PC-9 (cell line): ENCODE results near the gene ICA1.

Experiments
- EZH2 ChIP-seq: fragments of 200-600 bp; sonication (generic); IDR thresholded peaks from 2 replicates; pipeline ENCODE4 v1.8.0; 2017; ENCODE audit warnings: antibody characterized with exemption, low read depth
- TF ChIP-seq, protein P1 (sequence below): fragments of 200-600 bp; sonication (generic); conservative IDR thresholded peaks from 2 replicates; pipeline ENCODE4 v1.6.1; 2017; ENCODE audit warnings: mixed run types, antibody characterized with exemption, mild to moderate bottlenecking, moderate library complexity

DNA sequence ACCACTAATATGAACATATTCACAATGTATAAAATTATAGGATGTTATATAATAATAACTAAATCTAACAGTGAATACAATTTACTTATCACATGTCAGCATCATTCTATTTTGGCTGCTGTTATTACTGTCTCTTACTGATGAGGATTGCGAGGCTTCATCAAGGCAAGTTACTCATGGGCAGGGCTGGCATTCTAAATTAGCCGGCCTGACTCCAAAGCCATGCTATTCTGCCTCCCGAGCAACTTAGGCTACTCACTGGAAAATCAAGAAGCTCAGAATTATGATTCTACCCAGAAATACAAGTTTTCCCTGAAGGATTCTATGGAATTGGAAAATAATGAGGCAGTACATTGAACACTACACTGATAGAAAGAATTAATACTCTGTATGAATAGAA is 101.7 kb downstream of the ICA1 start:
- TF ChIP-seq EZH2 = no peak
- TF ChIP-seq, protein P1, sequence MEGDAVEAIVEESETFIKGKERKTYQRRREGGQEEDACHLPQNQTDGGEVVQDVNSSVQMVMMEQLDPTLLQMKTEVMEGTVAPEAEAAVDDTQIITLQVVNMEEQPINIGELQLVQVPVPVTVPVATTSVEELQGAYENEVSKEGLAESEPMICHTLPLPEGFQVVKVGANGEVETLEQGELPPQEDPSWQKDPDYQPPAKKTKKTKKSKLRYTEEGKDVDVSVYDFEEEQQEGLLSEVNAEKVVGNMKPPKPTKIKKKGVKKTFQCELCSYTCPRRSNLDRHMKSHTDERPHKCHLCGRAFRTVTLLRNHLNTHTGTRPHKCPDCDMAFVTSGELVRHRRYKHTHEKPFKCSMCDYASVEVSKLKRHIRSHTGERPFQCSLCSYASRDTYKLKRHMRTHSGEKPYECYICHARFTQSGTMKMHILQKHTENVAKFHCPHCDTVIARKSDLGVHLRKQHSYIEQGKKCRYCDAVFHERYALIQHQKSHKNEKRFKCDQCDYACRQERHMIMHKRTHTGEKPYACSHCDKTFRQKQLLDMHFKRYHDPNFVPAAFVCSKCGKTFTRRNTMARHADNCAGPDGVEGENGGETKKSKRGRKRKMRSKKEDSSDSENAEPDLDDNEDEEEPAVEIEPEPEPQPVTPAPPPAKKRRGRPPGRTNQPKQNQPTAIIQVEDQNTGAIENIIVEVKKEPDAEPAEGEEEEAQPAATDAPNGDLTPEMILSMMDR = no peak
